ENCODE data around the gene BBS9. TPM values are rescaled to one million over a fixed set of nuclear protein-coding genes. Genes with fewer than 3 reads are reported as not detected.

The BBS9 gene
- total and polyA plus RNA-seq, 2 donors (not counting 1 experiment from before 2014, with no cell fraction given): 8.4 to 45.2 TPM

GRCh38 chr7:33237036-33237435 is 107.7 kb downstream of the BBS9 start:
- Histone ChIP-seq H3K27me3 (replicated peaks in 1 of 4; ENCODE audit: control extremely low read depth in 1 of 4, control insufficient read depth in 3 of 4, insufficient read depth in 4 of 4, low read length in 3 of 4) (no peaks in the 10 kb centered on the region), H3K79me2 (ENCODE audit: control insufficient read depth, insufficient read depth, low read length) (no peaks in the 10 kb centered on the region), H3K4me1 (ENCODE audit: control insufficient read depth in 2 of 2, insufficient read depth in 2 of 2, low read length in 2 of 2) (no peaks in the 10 kb centered on the region), H2AFZ (ENCODE audit: insufficient read depth, low read depth, low read length, poor library complexity, severe bottlenecking) (no peak overlapping the region), H3K9ac (ENCODE audit: low read length) (no peak overlapping the region), H3K36me3 (replicated peaks in 1 of 2; ENCODE audit: control extremely low read depth in 1 of 2, control insufficient read depth in 1 of 2, extremely low read depth in 1 of 2, insufficient read depth in 2 of 2, low read length in 1 of 2) (no peaks in the 10 kb centered on the region), H3K27ac (ENCODE audit: low read length in 2 of 2) (no peak overlapping the region), H3K9me3 (ENCODE audit: control extremely low read depth in 1 of 3, control insufficient read depth in 2 of 3, insufficient read depth in 1 of 3, low read length in 2 of 3) (no peaks in the 10 kb centered on the region), H3K4me3 (ENCODE audit: control extremely low read depth in 1 of 5, extremely low read depth in 1 of 5, insufficient read depth in 1 of 5, low read depth in 2 of 5, low read length in 4 of 5) (no peak overlapping the region), H3K4me2 (replicated peaks; ENCODE audit: low read depth, low read length, poor library complexity, severe bottlenecking) (no peak overlapping the region), H4K20me1 (ENCODE audit: control insufficient read depth, insufficient read depth, low read length, poor library complexity, severe bottlenecking) (no peaks in the 10 kb centered on the region)
- ChIA-PET POLR2A (no interaction called here), CTCF (no interaction called here)
- DNase-seq (no peak), ATAC-seq (ENCODE audit: low read depth) (no peak)
- H3K27me3 Mint-ChIP-seq: no peaks in the 10 kb centered on the region
- intact Hi-C loops (cut with micrococcal nuclease): no loop called here
- TF ChIP-seq EZH2 (IDR thresholded peaks at IDR 0.05; ENCODE audit: borderline replicate concordance, insufficient read depth, low read depth, low read length, poor library complexity, severe bottlenecking): no peak
- TF ChIP-seq, protein P1, sequence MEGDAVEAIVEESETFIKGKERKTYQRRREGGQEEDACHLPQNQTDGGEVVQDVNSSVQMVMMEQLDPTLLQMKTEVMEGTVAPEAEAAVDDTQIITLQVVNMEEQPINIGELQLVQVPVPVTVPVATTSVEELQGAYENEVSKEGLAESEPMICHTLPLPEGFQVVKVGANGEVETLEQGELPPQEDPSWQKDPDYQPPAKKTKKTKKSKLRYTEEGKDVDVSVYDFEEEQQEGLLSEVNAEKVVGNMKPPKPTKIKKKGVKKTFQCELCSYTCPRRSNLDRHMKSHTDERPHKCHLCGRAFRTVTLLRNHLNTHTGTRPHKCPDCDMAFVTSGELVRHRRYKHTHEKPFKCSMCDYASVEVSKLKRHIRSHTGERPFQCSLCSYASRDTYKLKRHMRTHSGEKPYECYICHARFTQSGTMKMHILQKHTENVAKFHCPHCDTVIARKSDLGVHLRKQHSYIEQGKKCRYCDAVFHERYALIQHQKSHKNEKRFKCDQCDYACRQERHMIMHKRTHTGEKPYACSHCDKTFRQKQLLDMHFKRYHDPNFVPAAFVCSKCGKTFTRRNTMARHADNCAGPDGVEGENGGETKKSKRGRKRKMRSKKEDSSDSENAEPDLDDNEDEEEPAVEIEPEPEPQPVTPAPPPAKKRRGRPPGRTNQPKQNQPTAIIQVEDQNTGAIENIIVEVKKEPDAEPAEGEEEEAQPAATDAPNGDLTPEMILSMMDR (IDR thresholded peaks at IDR 0.05): no peak
- H3K27ac Mint-ChIP-seq: no peak overlapping the region
- WGBS (ENCODE audit: insufficient coverage): no CpG with 5 or more reads among the region's 2 CpGs
- H3K4me1 Mint-ChIP-seq: peaks cover 7% of the 10 kb centered on the region
- H3K9me3 Mint-ChIP-seq (ENCODE audit: insufficient read depth): no peaks in the 10 kb centered on the region
- no peak overlapping the region for H3K4me3 Mint-ChIP-seq

DNA sequence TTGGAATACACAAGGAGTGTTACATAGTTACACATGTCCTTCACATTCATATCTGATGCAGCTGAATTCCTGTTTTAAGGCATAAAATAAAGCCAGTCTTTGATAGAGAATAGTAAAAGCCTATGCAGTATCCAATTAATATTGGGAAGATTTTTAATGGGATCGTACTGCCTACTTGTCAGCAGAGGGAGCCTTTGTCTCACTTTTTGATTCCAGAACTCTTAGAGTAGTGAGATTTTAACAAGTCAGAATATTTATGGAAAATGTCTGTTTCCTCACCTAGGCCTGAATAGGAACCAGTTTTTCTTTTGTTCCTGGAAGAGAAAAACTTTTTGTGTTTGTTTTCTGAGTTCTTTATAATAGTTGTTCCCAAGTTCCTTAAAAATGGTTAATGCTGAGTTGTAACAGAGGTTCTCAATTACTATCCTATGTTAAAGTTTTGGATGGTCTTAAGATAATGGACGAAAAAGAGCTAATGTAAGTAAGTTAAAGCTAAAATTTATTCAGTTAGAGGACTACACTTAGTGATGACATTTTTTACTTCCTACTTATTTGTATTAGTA is 114.0 kb downstream of the BBS9 start:
- CTCF ChIA-PET: interaction anchor here (1.1 to 1.7 kb wide), 3 partner anchors 57 to 689 kb away, joined by 3 to 7 read pairs (median 3); no protein-coding TSS in a partner anchor

More for the DNA sequence above, 114.0 kb downstream of the BBS9 start:
- Histone ChIP-seq H3K4me3 (ENCODE audit: control extremely low read depth in 1 of 5, extremely low read depth in 1 of 5, insufficient read depth in 1 of 5, low read depth in 2 of 5, low read length in 4 of 5) (no peak overlapping the region), H3K27me3 (replicated peaks in 1 of 4; ENCODE audit: control extremely low read depth in 1 of 4, control insufficient read depth in 3 of 4, insufficient read depth in 4 of 4, low read length in 3 of 4) (no peaks in the 10 kb centered on the region), H4K20me1 (ENCODE audit: control insufficient read depth, insufficient read depth, low read length, poor library complexity, severe bottlenecking) (no peaks in the 10 kb centered on the region), H3K79me2 (ENCODE audit: control insufficient read depth, insufficient read depth, low read length) (no peaks in the 10 kb centered on the region), H3K27ac (ENCODE audit: low read length in 2 of 2) (no peak overlapping the region), H3K4me1 (ENCODE audit: control insufficient read depth in 2 of 2, insufficient read depth in 2 of 2, low read length in 2 of 2) (no peaks in the 10 kb centered on the region), H2AFZ (ENCODE audit: insufficient read depth, low read depth, low read length, poor library complexity, severe bottlenecking) (no peak overlapping the region), H3K36me3 (replicated peaks in 1 of 2; ENCODE audit: control extremely low read depth in 1 of 2, control insufficient read depth in 1 of 2, extremely low read depth in 1 of 2, insufficient read depth in 2 of 2, low read length in 1 of 2) (no peaks in the 10 kb centered on the region), H3K9ac (ENCODE audit: low read length) (no peak overlapping the region), H3K9me3 (ENCODE audit: control extremely low read depth in 1 of 3, control insufficient read depth in 2 of 3, insufficient read depth in 1 of 3, low read length in 2 of 3) (no peaks in the 10 kb centered on the region), H3K4me2 (replicated peaks; ENCODE audit: low read depth, low read length, poor library complexity, severe bottlenecking) (no peak overlapping the region)
- POLR2A ChIA-PET: no interaction called here
- intact Hi-C loops (cut with micrococcal nuclease): loop anchor here (2.0 to 10.0 kb wide), 2 partner anchors 651 to 691 kb away; no protein-coding TSS in a partner anchor
- Mint-ChIP-seq H3K4me3 (no peak overlapping the region), H3K4me1 (no peaks in the 10 kb centered on the region), H3K9me3 (ENCODE audit: insufficient read depth) (no peaks in the 10 kb centered on the region), H3K27me3 (no peaks in the 10 kb centered on the region), H3K27ac (no peak overlapping the region)
- ATAC-seq (ENCODE audit: low read depth) (no peak), DNase-seq (peak; percentile 3)
- 20% methylated on average over 1 of the region's 2 CpGs for WGBS (ENCODE audit: insufficient coverage)
- TF ChIP-seq EZH2 (IDR thresholded peaks at IDR 0.05; ENCODE audit: borderline replicate concordance, insufficient read depth, low read depth, low read length, poor library complexity, severe bottlenecking): no peak
- TF ChIP-seq, protein P1 (IDR thresholded peaks at IDR 0.05): peak; percentile 26

All from B cell (primary cell).